ENCODE results near the gene IGFN1. TPM values are rescaled to one million over a fixed set of nuclear protein-coding genes. Genes with fewer than 3 reads are reported as not detected.

The IGFN1 gene
- total and polyA plus RNA-seq, 10 of the 15 experiments (the other 5 are each of a cell fraction or from before 2014, with no cell fraction given): not detected

- DNase-seq (ENCODE audit: low read depth, low spot score) (no peak), FAIRE-seq (no peak), ATAC-seq (no peak)
- H3K9ac ChIP-seq (ENCODE audit: control insufficient read depth, insufficient read depth, low read length): no peak overlapping the region
- H3K4me3 ChIP-seq: no peak overlapping the region
- H3K4me1 ChIP-seq (ENCODE audit: control insufficient read depth, insufficient read depth, low read length): no peaks in the 10 kb centered on the region
- intact Hi-C loops (cut with micrococcal nuclease; ENCODE audit: unreplicated experiment) (no loop called here), in situ Hi-C loops (cut with MboI) (no loop called here)
- no TSS peak for BruUV-seq (replicated peaks)
- TF ChIP-seq, protein P1, sequence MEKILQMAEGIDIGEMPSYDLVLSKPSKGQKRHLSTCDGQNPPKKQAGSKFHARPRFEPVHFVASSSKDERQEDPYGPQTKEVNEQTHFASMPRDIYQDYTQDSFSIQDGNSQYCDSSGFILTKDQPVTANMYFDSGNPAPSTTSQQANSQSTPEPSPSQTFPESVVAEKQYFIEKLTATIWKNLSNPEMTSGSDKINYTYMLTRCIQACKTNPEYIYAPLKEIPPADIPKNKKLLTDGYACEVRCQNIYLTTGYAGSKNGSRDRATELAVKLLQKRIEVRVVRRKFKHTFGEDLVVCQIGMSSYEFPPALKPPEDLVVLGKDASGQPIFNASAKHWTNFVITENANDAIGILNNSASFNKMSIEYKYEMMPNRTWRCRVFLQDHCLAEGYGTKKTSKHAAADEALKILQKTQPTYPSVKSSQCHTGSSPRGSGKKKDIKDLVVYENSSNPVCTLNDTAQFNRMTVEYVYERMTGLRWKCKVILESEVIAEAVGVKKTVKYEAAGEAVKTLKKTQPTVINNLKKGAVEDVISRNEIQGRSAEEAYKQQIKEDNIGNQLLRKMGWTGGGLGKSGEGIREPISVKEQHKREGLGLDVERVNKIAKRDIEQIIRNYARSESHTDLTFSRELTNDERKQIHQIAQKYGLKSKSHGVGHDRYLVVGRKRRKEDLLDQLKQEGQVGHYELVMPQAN (conservative IDR thresholded peaks at IDR 0.05): no peak
- no peak for TF ChIP-seq NFYA (IDR thresholded peaks at IDR 0.05; ENCODE audit: borderline replicate concordance, low read depth, low read length)
- no peak for TF ChIP-seq SMC3 (IDR thresholded peaks at IDR 0.05; ENCODE audit: borderline replicate concordance, low read length)
- no peak for TF ChIP-seq EGR1 (IDR thresholded peaks at IDR 0.05; ENCODE audit: borderline replicate concordance in 1 of 2, low read depth in 2 of 2, low read length in 2 of 2)
- no peak for TF ChIP-seq HCFC1 (IDR thresholded peaks at IDR 0.05; ENCODE audit: low read length)
- TF ChIP-seq RAD21 (IDR thresholded peaks at IDR 0.05; ENCODE audit: insufficient read depth, low read depth, low read length): no peak
- TF ChIP-seq E4F1 (IDR thresholded peaks at IDR 0.05; ENCODE audit: borderline replicate concordance, partially characterized antibody): no peak
- no peak for TF ChIP-seq NFIC (IDR thresholded peaks at IDR 0.05; ENCODE audit: low read depth, low read length)
- TF ChIP-seq RELB (IDR thresholded peaks at IDR 0.05; ENCODE audit: low read depth): no peak
- TF ChIP-seq ETV6 (conservative IDR thresholded peaks at IDR 0.05 in 1 of 2, IDR thresholded peaks at IDR 0.05 in 1 of 2; ENCODE audit: borderline replicate concordance in 1 of 2, low read depth in 1 of 2): no peak
- no peak for TF ChIP-seq RFX5 (IDR thresholded peaks at IDR 0.05; ENCODE audit: low read depth, low read length)
- no peak for TF ChIP-seq NR2C2 (IDR thresholded peaks at IDR 0.05; ENCODE audit: borderline replicate concordance, control insufficient read depth, insufficient read length, low read depth)
- no peak for TF ChIP-seq MXI1 (IDR thresholded peaks at IDR 0.05; ENCODE audit: low read depth, low read length)
- H3K9me3 ChIP-seq (replicated peaks; ENCODE audit: control insufficient read depth, insufficient read depth, low read length): no peaks in the 10 kb centered on the region
- POLR2A ChIA-PET: no interaction called here
- H2AFZ ChIP-seq (ENCODE audit: control insufficient read depth, low read depth, low read length): no peak overlapping the region
- 50% methylated on average over 14 of the region's 14 CpGs for WGBS (ENCODE audit: insufficient coverage, insufficient replicate concordance, low lambda C conversion rate, missing lambda C conversion rate)
- no peaks in the 10 kb centered on the region for H3K79me2 ChIP-seq (ENCODE audit: control insufficient read depth, insufficient read depth, low read length)
- H3K27me3 ChIP-seq (replicated peaks in 1 of 2; ENCODE audit: control insufficient read depth in 2 of 2, insufficient read depth in 2 of 2, low read length in 1 of 2): peaks cover 0 to 1% of the 10 kb centered on the region in 2 experiments; a peak in 2 of 4 replicates
- H3K36me3 ChIP-seq (ENCODE audit: control insufficient read depth in 2 of 2, insufficient read depth in 2 of 2, low read length in 1 of 2): no peaks in the 10 kb centered on the region
- no peaks in the 10 kb centered on the region for H4K20me1 ChIP-seq (ENCODE audit: control insufficient read depth, insufficient read depth)
- H3K27ac ChIP-seq (ENCODE audit: control insufficient read depth, insufficient read depth): no peak overlapping the region
- RAD21 ChIA-PET (ENCODE audit: unreplicated experiment): no interaction called here
- CTCF ChIA-PET: no interaction called here
- H3K4me2 ChIP-seq (ENCODE audit: control insufficient read depth, insufficient read depth): no peak overlapping the region
- SMC1A ChIA-PET (ENCODE audit: uncharacterized antibody, unreplicated experiment): no interaction called here
Observed at GRCh38 chr1:201217146-201217545, 26.5 kb downstream of the IGFN1 start.

Data from GM12878 (cell line).